ENCODE results near the gene PMEPA1.

DNA sequence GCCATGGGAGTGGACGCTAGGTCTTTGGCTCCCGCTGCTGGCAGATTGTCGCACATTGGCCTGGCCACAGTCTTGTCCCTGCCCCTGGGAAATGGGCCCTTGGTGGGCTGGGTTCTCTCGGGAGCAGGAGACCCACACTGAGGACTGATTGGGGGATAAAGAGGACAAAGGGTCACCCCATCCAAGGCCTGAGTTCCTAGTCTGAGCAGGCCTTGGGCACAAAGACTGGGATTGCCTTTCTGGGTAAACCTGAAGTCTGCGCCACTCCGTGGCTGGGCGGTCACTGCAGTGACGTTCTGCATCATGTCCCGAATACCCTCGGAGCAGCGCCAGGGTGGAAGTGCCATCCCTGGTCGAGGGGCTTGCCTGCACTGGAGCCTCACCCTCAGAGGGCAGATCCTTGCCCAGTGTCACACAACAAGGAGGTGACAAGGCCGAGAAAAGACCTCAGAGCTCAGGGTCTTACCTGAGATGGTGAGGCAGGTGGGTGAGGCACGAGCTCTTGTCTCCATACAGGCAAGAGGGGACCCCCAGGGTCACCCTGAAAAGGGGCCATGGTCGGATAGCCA lies 53.5 kb downstream of the PMEPA1 start:
- TF ChIP-seq SP1 (IDR thresholded peaks at IDR 0.05) (no peak), SUZ12 (IDR thresholded peaks at IDR 0.05) (no peak), CTBP1 (IDR thresholded peaks at IDR 0.05; ENCODE audit: borderline replicate concordance) (no peak), FOXM1 (IDR thresholded peaks at IDR 0.05; ENCODE audit: borderline replicate concordance) (no peak), NFRKB (IDR thresholded peaks at IDR 0.05) (no peak), ARNT (IDR thresholded peaks at IDR 0.05) (no peak), BHLHE40 (IDR thresholded peaks at IDR 0.05; ENCODE audit: borderline replicate concordance) (no peak), FOXA1 (IDR thresholded peaks at IDR 0.05) (no peak), ZNF384 (IDR thresholded peaks at IDR 0.05) (no peak), FOXK2 (IDR thresholded peaks at IDR 0.05) (no peak)

Measured in HEK293T (cell line).